ENCODE results near the gene MTMR2.

Gene MTMR2

DNA sequence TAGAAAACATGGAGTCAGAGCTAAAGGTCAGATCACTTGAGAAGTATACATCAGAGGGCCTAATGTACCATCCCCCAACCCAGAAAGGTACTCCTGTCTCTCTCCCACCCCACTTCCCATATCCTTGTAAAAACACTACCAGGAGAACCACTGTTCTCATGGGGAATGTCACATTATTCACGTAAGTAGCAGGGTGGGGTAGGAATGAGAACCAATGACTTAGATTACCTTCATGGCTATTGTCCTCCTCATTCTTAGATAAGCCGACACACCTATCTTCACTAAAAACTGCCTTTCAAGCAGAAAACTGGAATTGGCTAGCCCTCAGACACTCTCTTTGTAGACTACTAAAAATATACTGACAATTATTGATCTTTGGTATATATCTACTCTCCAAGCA lies 70.0 kb downstream of the MTMR2 start:
- DNase-seq (ENCODE audit: low spot score), result no peak
- no peak for TF ChIP-seq CTCF (IDR thresholded peaks at IDR 0.05; ENCODE audit: borderline replicate concordance, control extremely low read depth, extremely low read depth, insufficient read depth, missing control alignments)
- in situ Hi-C loops (cut with MboI; ENCODE audit: low sequenced_read_pairs, unreplicated experiment), result no loop called here

GRCh38 chr11:95853138-95853537 lies 70.8 kb downstream of the MTMR2 start:
- in situ Hi-C loops (cut with MboI; ENCODE audit: low sequenced_read_pairs, unreplicated experiment), result no loop called here
- DNase-seq (ENCODE audit: low spot score), result no peak
- no peak for TF ChIP-seq CTCF (IDR thresholded peaks at IDR 0.05; ENCODE audit: borderline replicate concordance, control extremely low read depth, extremely low read depth, insufficient read depth, missing control alignments)

DNA sequence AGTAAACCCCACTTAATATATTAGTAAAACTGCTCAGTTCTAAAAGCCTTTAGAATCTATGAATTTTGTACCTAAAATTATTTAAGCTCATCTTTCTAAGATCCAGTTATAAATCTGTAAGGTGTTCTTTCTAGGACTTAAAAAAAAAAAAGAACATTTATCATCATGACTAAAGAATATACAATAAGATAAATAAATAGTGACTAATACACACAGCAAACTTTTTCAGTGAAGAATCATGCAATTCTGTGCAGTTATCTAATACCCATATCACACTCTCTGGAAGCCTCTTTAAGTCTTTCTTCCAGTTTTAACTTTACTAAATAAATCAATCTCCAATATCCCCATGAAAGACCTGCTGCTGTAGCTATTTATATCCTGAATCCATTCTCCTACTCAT lies 73.8 kb downstream of the MTMR2 start:
- in situ Hi-C loops (cut with MboI; ENCODE audit: low sequenced_read_pairs, unreplicated experiment), result no loop called here
- no peak for TF ChIP-seq CTCF (IDR thresholded peaks at IDR 0.05; ENCODE audit: borderline replicate concordance, control extremely low read depth, extremely low read depth, insufficient read depth, missing control alignments)
- no peak for DNase-seq (ENCODE audit: low spot score)

DNA sequence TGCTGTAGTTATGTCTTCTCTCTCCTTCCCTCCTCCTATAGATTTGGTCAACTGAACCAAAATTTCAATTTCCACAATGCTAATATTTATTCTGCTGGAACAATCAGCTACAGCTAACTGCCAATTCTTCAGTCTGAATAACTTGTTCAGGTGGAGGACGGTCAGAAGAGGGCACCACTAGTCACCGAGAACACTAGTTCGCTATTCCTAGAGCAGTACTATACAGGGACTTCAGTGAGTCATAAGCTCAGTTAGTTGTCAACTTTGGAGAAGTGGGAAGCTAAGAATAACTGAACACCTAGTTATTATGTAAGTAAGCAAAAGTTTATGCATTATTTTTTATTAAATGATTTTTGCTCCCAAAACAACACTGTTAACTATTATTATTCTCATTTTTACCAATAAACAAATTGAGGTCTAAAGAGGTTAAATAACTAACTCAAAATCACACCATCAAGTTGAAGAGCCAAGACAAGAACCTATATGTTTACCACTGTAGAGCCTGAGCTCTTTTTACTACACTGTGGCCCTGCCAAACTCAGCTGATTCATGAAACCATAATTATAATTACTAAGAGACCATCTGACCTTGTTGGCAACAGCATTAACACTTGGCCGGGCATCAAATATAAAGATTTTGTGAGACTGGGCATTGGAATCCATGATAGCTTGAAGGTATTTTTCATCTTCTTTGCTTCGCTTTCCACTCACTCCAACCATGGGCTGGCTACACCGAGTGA lies 74.7 kb downstream of the MTMR2 start:
- DNase-seq (ENCODE audit: low spot score), result peak; percentile 15
- in situ Hi-C loops (cut with MboI; ENCODE audit: low sequenced_read_pairs, unreplicated experiment), result no loop called here
- TF ChIP-seq CTCF (IDR thresholded peaks at IDR 0.05; ENCODE audit: borderline replicate concordance, control extremely low read depth, extremely low read depth, insufficient read depth, missing control alignments), result peak; percentile 50

DNA sequence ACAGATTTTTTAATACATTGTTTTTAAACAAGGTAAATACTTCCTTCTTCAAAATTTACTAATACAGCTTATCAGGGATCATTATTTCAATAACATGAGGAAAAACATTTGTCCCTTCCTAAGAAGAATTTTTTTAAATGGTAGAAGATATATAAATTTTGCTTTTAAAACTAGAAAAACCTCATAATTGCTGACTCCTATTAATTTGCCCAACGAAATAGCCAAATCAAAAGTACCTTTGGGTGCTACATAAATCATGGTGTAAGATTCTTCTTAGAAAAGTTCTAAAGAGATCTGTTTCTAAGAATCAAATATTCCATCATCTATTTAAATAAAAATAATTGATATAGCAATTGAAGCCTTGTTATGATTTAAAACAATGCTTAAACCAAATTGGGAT lies 78.7 kb downstream of the MTMR2 start:
- no peak for DNase-seq (ENCODE audit: low spot score)
- no peak for TF ChIP-seq CTCF (IDR thresholded peaks at IDR 0.05; ENCODE audit: borderline replicate concordance, control extremely low read depth, extremely low read depth, insufficient read depth, missing control alignments)
- in situ Hi-C loops (cut with MboI; ENCODE audit: low sequenced_read_pairs, unreplicated experiment), result no loop called here

GRCh38 chr11:95835768-95836488 lies 88.0 kb downstream of the MTMR2 start:
- peak; percentile 24 for DNase-seq (ENCODE audit: low spot score)
- in situ Hi-C loops (cut with MboI; ENCODE audit: low sequenced_read_pairs, unreplicated experiment), result loop anchor here (10.0 kb wide), 1 partner anchor 589 kb away; no protein-coding TSS in a partner anchor
- peak; percentile 85 for TF ChIP-seq CTCF (IDR thresholded peaks at IDR 0.05; ENCODE audit: borderline replicate concordance, control extremely low read depth, extremely low read depth, insufficient read depth, missing control alignments)
